Gastrocnemius medialis (tissue), 4 donors: ENCODE measurements around the gene FGFR4. TPM values are rescaled to one million over a fixed set of nuclear protein-coding genes. Genes with fewer than 3 reads are reported as not detected.

ENCODE experiments used
- ATAC-seq, 2 donors: fragments of 150-250 bp; one replicate each; pipeline ENCODE4 v1.9.1; 2016
- DNase-seq, 2 donors: peaks; one replicate each; pipeline ENCODE4 v3.0.0-alpha.2; 2019
- H3K27ac ChIP-seq, 4 donors: fragments of 200-600 bp; sonication (generic); 1 replicate in 1 of 4; 2 replicates in 3 of 4; pipeline ENCODE4 v1.5.1; 2016 to 2018; ENCODE audit warnings: mild to moderate bottlenecking in 2 of 4, moderate library complexity in 1 of 4
- H3K27me3 ChIP-seq, 3 donors: fragments of 200-600 bp; sonication (generic) in 2 of 3; 1 replicate in 1 of 3; 2 replicates in 2 of 3; pipeline versions ENCODE4 v1.5.1 to v1.6.0; 2016 to 2019; ENCODE audit warnings: mild to moderate bottlenecking in 1 of 3, moderate library complexity in 1 of 3
- H3K36me3 ChIP-seq, 2 donors: fragments of 200-600 bp; sonication (generic) in 1 of 2; one replicate each; pipeline ENCODE4 v1.5.1; 2017 to 2018
- H3K4me1 ChIP-seq, 2 donors: fragments of 200-600 bp; sonication (generic) in 1 of 2; one replicate each; pipeline ENCODE4 v1.5.1; 2016 to 2017; ENCODE audit warnings: mild to moderate bottlenecking in 2 of 2
- H3K4me3 ChIP-seq, 4 donors: fragments of 200-600 bp; sonication (generic) in 3 of 4; 1 replicate in 1 of 4; 2 replicates in 3 of 4; pipeline ENCODE4 v1.5.1; 2016 to 2019; ENCODE audit warnings: mild to moderate bottlenecking in 2 of 4
- H3K9me3 ChIP-seq, 3 donors: fragments of 200-600 bp; sonication (generic) in 2 of 3; 1 replicate in 1 of 3; 2 replicates in 2 of 3; pipeline ENCODE4 v1.5.1; 2016 to 2019
- CTCF ChIP-seq, 5 experiments: fragments of 450-650 bp in 3 of 5; fragments of 200-600 bp in 2 of 5; sonication (generic) in 2 of 5; IDR thresholded peaks in 4 of 5; conservative IDR thresholded peaks in 1 of 5; 1 replicate in 4 of 5; 2 replicates in 1 of 5; pipeline ENCODE4 v1.5.1; 2016 to 2019; ENCODE audit warnings: antibody characterized with exemption in 5 of 5, mild to moderate bottlenecking in 3 of 5, moderate library complexity in 3 of 5
- POLR2A ChIP-seq, 2 donors: fragments of 450-650 bp; IDR thresholded peaks; one replicate each; pipeline ENCODE4 v1.6.1; 2017; ENCODE audit warnings: antibody characterized with exemption in 2 of 2, mild to moderate bottlenecking in 2 of 2, moderate library complexity in 2 of 2
- in situ Hi-C, 4 donors: fragments of 200-750 bp; cut with MboI; loops; one replicate each; pipeline versions ENCODE4 v1.15.0 to v1.8.0; 2017; ENCODE audit warnings: low sequenced_read_pairs in 4 of 4
- intact Hi-C: fragments of 100-400 bp; cut with DNase I; formaldehyde crosslinking; loops from one replicate; pipeline ENCODE4 v1.15.1; 2023; ENCODE audit warnings: low total_unique reads
- total RNA-seq, 4 donors: library from RNA; depleted of rRNA; stranded (reverse); fragments of >200 nt; gene quantifications; one replicate each; pipeline versions ENCODE4 v1.1.0 to v1.2.3, GENCODE V29; 2016

FGFR4 gene
- total RNA-seq, 4 donors from 2014 or later: 0.56 to 5.0 (median 2.5) TPM

- intact Hi-C loops: no loop called here
- in situ Hi-C loops: no loop called here
- no peaks in the 10 kb centered on the region for H3K27me3 ChIP-seq
- peaks cover 33 to 38% of the 10 kb centered on the region in 2 donors for H3K4me1 ChIP-seq
- no peak overlapping the region for H3K4me3 ChIP-seq
- no peaks in the 10 kb centered on the region for H3K9me3 ChIP-seq
- H3K36me3 ChIP-seq: peaks cover 0 to 7% of the 10 kb centered on the region in 2 donors
- DNase-seq (no peak), ATAC-seq (no peak)
- H3K27ac ChIP-seq: no peak overlapping the region
- TF ChIP-seq POLR2A (IDR thresholded peaks at IDR 0.05) (no peak), CTCF (IDR thresholded peaks at IDR 0.05 in 4 of 5, conservative IDR thresholded peaks at IDR 0.05 in 1 of 5) (no peak)
Observed at GRCh38 chr5:177142778-177143177, 56.1 kb downstream of the FGFR4 start.

GRCh38 chr5:177146891-177147638, 60.4 kb downstream of the FGFR4 start:
- intact Hi-C loops (no loop called here), in situ Hi-C loops (no loop called here)
- no peak for ATAC-seq

More at GRCh38 chr5:177146891-177147638, 60.4 kb downstream of the FGFR4 start:
- Histone ChIP-seq H3K27ac (no peak overlapping the region), H3K9me3 (no peaks in the 10 kb centered on the region), H3K27me3 (no peaks in the 10 kb centered on the region), H3K4me3 (no peak overlapping the region), H3K36me3 (peaks cover 0 to 3% of the 10 kb centered on the region in 2 donors), H3K4me1 (peaks cover 9 to 18% of the 10 kb centered on the region in 2 donors)
- no peak for TF ChIP-seq CTCF (IDR thresholded peaks at IDR 0.05 in 4 of 5, conservative IDR thresholded peaks at IDR 0.05 in 1 of 5)
- no peak for TF ChIP-seq POLR2A (IDR thresholded peaks at IDR 0.05)
- no peak for DNase-seq

Other genes starting within 250 kb of the FGFR4 start
- gene HK3, start 187.6 kb upstream of the FGFR4 start, total RNA-seq: 1 to 10 TPM in 3 of 4 donors, under 1 TPM in 1; 0.53 to 2.6 (median 2.4) TPM
- gene UIMC1, start 80.1 kb upstream of the FGFR4 start, total RNA-seq: 10 to 100 TPM; 10.4 to 24.3 (median 20.2) TPM
- 1 to 10 TPM; 5.2 to 8.0 (median 6.8) TPM for gene ZNF346, start 64.2 kb upstream of the FGFR4 start, total RNA-seq
- gene NSD1, start 46.9 kb downstream of the FGFR4 start, total RNA-seq: 10 to 100 TPM; 25.4 to 32.7 (median 29.0) TPM
- 10 to 100 TPM; 11.4 to 22.8 (median 14.5) TPM for gene RAB24, start 216.8 kb downstream of the FGFR4 start, total RNA-seq
- 10 to 100 TPM; 13.4 to 45.8 (median 28.2) TPM for gene PRELID1, start 216.9 kb downstream of the FGFR4 start, total RNA-seq
- gene MXD3, start 225.0 kb downstream of the FGFR4 start, total RNA-seq: 1 to 10 TPM in 3 of 4 donors, under 1 TPM in 1; 0.90 to 7.8 (median 3.5) TPM